ENCODE data around the gene ITGBL1. TPM values are rescaled to one million over a fixed set of nuclear protein-coding genes. Genes with fewer than 3 reads are reported as not detected.

ITGBL1 gene
- total RNA-seq, 1 experiment from 2014 or later = 0.22 TPM

DNA sequence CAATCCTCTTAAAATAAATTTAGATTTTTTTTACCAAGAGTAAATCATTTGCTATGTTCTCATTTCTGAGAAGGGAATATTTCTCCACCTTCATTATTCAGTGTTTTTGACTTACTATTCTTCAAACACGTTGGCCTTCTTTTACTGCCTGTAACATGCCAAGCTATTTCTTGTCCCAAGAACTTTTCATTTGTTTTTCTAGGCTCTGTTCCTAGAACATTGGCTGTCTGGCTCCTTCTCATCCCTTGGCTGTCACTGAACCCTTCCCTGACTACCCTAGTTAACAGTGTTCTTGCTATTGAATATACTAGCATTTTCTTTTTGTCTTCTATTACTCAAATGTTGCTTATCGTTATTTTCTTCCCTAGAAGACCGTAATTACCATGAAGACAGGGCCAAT lies 248.1 kb downstream of the ITGBL1 start (continued):
- TF ChIP-seq FOXP4 (CRISPR knock-in tag; IDR thresholded peaks at IDR 0.05) (no peak), SOX15 (CRISPR knock-in tag; IDR thresholded peaks at IDR 0.05) (no peak), SMAD4 (CRISPR knock-in tag; IDR thresholded peaks at IDR 0.05) (no peak), RELA (CRISPR knock-in tag; IDR thresholded peaks at IDR 0.05; ENCODE audit: borderline replicate concordance) (no peak), ELF4 (CRISPR knock-in tag; IDR thresholded peaks at IDR 0.05; ENCODE audit: low read depth) (no peak), OVOL2 (CRISPR knock-in tag; IDR thresholded peaks at IDR 0.05; ENCODE audit: borderline replicate concordance) (no peak), JUN (CRISPR knock-in tag; IDR thresholded peaks at IDR 0.05) (no peak), GRHL2 (CRISPR knock-in tag; IDR thresholded peaks at IDR 0.05; ENCODE audit: insufficient replicate concordance, severe bottlenecking) (no peak), ZSCAN18 (CRISPR knock-in tag; IDR thresholded peaks at IDR 0.05) (no peak), GTF2I (CRISPR knock-in tag; conservative IDR thresholded peaks at IDR 0.05) (no peak)
- TF ChIP-seq, protein P1, sequence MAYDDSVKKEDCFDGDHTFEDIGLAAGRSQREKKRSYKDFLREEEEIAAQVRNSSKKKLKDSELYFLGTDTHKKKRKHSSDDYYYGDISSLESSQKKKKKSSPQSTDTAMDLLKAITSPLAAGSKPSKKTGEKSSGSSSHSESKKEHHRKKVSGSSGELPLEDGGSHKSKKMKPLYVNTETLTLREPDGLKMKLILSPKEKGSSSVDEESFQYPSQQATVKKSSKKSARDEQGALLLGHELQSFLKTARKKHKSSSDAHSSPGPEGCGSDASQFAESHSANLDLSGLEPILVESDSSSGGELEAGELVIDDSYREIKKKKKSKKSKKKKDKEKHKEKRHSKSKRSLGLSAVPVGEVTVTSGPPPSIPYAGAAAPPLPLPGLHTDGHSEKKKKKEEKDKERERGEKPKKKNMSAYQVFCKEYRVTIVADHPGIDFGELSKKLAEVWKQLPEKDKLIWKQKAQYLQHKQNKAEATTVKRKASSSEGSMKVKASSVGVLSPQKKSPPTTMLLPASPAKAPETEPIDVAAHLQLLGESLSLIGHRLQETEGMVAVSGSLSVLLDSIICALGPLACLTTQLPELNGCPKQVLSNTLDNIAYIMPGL (CRISPR knock-in tag; IDR thresholded peaks at IDR 0.05) = no peak

- Mint-ChIP-seq H3K36me3 (no peaks in the 10 kb centered on the region), H3K4me1 (peaks cover 10% of the 10 kb centered on the region), H3K27me3 (ENCODE audit: low read depth) (no peaks in the 10 kb centered on the region), H3K9me3 (peaks cover 12% of the 10 kb centered on the region), H3K27ac (no peak overlapping the region), H3K4me3 (no peak overlapping the region)
- ATAC-seq (no peak), DNase-seq (ENCODE audit: low spot score) (no peak)
- TF ChIP-seq GRHL2 (CRISPR knock-in tag; IDR thresholded peaks at IDR 0.05; ENCODE audit: insufficient replicate concordance, severe bottlenecking) (no peak), JUN (CRISPR knock-in tag; IDR thresholded peaks at IDR 0.05) (no peak), ZNF121 (CRISPR knock-in tag; IDR thresholded peaks at IDR 0.05) (no peak), E2F5 (CRISPR knock-in tag; IDR thresholded peaks at IDR 0.05) (no peak), SMAD4 (CRISPR knock-in tag; IDR thresholded peaks at IDR 0.05) (no peak), IRF2 (CRISPR knock-in tag; IDR thresholded peaks at IDR 0.05; ENCODE audit: borderline replicate concordance, low read depth) (no peak), NFYB (CRISPR knock-in tag; conservative IDR thresholded peaks at IDR 0.05; ENCODE audit: low read depth) (no peak), ELF4 (CRISPR knock-in tag; IDR thresholded peaks at IDR 0.05; ENCODE audit: low read depth) (no peak), FOXJ3 (CRISPR knock-in tag; IDR thresholded peaks at IDR 0.05; ENCODE audit: borderline replicate concordance) (no peak), KAT7 (CRISPR knock-in tag; IDR thresholded peaks at IDR 0.05; ENCODE audit: borderline replicate concordance) (no peak), ZNF219 (CRISPR knock-in tag; IDR thresholded peaks at IDR 0.05; ENCODE audit: borderline replicate concordance) (no peak), OVOL2 (CRISPR knock-in tag; IDR thresholded peaks at IDR 0.05; ENCODE audit: borderline replicate concordance) (no peak)
- TF ChIP-seq, protein P2, sequence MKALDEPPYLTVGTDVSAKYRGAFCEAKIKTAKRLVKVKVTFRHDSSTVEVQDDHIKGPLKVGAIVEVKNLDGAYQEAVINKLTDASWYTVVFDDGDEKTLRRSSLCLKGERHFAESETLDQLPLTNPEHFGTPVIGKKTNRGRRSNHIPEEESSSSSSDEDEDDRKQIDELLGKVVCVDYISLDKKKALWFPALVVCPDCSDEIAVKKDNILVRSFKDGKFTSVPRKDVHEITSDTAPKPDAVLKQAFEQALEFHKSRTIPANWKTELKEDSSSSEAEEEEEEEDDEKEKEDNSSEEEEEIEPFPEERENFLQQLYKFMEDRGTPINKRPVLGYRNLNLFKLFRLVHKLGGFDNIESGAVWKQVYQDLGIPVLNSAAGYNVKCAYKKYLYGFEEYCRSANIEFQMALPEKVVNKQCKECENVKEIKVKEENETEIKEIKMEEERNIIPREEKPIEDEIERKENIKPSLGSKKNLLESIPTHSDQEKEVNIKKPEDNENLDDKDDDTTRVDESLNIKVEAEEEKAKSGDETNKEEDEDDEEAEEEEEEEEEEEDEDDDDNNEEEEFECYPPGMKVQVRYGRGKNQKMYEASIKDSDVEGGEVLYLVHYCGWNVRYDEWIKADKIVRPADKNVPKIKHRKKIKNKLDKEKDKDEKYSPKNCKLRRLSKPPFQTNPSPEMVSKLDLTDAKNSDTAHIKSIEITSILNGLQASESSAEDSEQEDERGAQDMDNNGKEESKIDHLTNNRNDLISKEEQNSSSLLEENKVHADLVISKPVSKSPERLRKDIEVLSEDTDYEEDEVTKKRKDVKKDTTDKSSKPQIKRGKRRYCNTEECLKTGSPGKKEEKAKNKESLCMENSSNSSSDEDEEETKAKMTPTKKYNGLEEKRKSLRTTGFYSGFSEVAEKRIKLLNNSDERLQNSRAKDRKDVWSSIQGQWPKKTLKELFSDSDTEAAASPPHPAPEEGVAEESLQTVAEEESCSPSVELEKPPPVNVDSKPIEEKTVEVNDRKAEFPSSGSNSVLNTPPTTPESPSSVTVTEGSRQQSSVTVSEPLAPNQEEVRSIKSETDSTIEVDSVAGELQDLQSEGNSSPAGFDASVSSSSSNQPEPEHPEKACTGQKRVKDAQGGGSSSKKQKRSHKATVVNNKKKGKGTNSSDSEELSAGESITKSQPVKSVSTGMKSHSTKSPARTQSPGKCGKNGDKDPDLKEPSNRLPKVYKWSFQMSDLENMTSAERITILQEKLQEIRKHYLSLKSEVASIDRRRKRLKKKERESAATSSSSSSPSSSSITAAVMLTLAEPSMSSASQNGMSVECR (CRISPR knock-in tag; IDR thresholded peaks at IDR 0.05; ENCODE audit: borderline replicate concordance) = no peak
- TF ChIP-seq, protein P3, sequence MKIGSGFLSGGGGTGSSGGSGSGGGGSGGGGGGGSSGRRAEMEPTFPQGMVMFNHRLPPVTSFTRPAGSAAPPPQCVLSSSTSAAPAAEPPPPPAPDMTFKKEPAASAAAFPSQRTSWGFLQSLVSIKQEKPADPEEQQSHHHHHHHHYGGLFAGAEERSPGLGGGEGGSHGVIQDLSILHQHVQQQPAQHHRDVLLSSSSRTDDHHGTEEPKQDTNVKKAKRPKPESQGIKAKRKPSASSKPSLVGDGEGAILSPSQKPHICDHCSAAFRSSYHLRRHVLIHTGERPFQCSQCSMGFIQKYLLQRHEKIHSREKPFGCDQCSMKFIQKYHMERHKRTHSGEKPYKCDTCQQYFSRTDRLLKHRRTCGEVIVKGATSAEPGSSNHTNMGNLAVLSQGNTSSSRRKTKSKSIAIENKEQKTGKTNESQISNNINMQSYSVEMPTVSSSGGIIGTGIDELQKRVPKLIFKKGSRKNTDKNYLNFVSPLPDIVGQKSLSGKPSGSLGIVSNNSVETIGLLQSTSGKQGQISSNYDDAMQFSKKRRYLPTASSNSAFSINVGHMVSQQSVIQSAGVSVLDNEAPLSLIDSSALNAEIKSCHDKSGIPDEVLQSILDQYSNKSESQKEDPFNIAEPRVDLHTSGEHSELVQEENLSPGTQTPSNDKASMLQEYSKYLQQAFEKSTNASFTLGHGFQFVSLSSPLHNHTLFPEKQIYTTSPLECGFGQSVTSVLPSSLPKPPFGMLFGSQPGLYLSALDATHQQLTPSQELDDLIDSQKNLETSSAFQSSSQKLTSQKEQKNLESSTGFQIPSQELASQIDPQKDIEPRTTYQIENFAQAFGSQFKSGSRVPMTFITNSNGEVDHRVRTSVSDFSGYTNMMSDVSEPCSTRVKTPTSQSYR (CRISPR knock-in tag; IDR thresholded peaks at IDR 0.05) = no peak
- CTCF ChIA-PET = no interaction called here
- POLR2A ChIA-PET = no interaction called here
Measured at GRCh38 chr13:101703081-101703480, 250.6 kb downstream of the ITGBL1 start.
